Stimulated activated CD4-positive, alpha-beta T cell treated with anti-CD3 and anti-CD28 coated beads, TNF-alpha, amount 100 ng/mL, for 4 hours (primary cell): ENCODE results near the gene CORO7.
"Not testable (repeated sequence)": the region's sequence is repeated elsewhere in the genome, so short reads cannot be mapped to it uniquely, and the experiment has no call there.

Experiments
- DNase-seq, 3 experiments: peaks; one replicate each; pipeline ENCODE4 v3.0.0-alpha.2; 2020; ENCODE audit warnings: low read depth in 3 of 3

The CORO7 gene

GRCh38 chr16:4354512-4355409, 61.6 kb downstream of the CORO7 start:
- no peak for DNase-seq

GRCh38 chr16:4353675-4354074, 62.7 kb downstream of the CORO7 start:
- DNase-seq, result no peak

GRCh38 chr16:4352843-4353242, 63.6 kb downstream of the CORO7 start:
- no peak for DNase-seq

GRCh38 chr16:4351880-4352279, 64.5 kb downstream of the CORO7 start:
- DNase-seq, result no peak

GRCh38 chr16:4350787-4351659, 65.4 kb downstream of the CORO7 start, which contains the start of gene PAM16:
Gene PAM16 (minus strand): TSS chr16:4351321. CDS start chr16:4351234, 87 bp downstream.
- peak; percentile 97 to 99 (median 97) for DNase-seq

- no peak for DNase-seq
Measured at GRCh38 chr16:4350365-4350786, 66.0 kb downstream of the CORO7 start.

- no peak for DNase-seq
Measured at GRCh38 chr16:4349332-4349731, 67.1 kb downstream of the CORO7 start.

GRCh38 chr16:4347765-4348509, 68.5 kb downstream of the CORO7 start:
- no peak for DNase-seq

GRCh38 chr16:4347010-4347409, 69.4 kb downstream of the CORO7 start:
- DNase-seq, result no peak

- no peak for DNase-seq
Measured at GRCh38 chr16:4345836-4346781, 70.3 kb downstream of the CORO7 start.

GRCh38 chr16:4344983-4345835, 71.2 kb downstream of the CORO7 start:
- DNase-seq, result no peak

GRCh38 chr16:4344300-4344982, 72.0 kb downstream of the CORO7 start:
- not testable (repeated sequence) for DNase-seq

GRCh38 chr16:4342866-4343744, 73.3 kb downstream of the CORO7 start:
- no peak for DNase-seq

- DNase-seq, result no peak
Measured at GRCh38 chr16:4341250-4341649, 75.1 kb downstream of the CORO7 start.

- no peak for DNase-seq
Measured at GRCh38 chr16:4340443-4340842, 76.0 kb downstream of the CORO7 start.

GRCh38 chr16:4339909-4340308, 76.5 kb downstream of the CORO7 start:
- DNase-seq, result no peak

- no peak for DNase-seq
Measured at GRCh38 chr16:4339455-4339854, 76.9 kb downstream of the CORO7 start.

GRCh38 chr16:4338712-4339299, 77.6 kb downstream of the CORO7 start:
- DNase-seq, result no peak
